ENCODE measurements around the gene GABRP. TPM values are rescaled to one million over a fixed set of nuclear protein-coding genes. Genes with fewer than 3 reads are reported as not detected.
"Not testable (repeated sequence)": the region's sequence is repeated elsewhere in the genome, so short reads cannot be mapped to it uniquely, and the experiment has no call there.

GABRP gene
- total RNA-seq, 1 donor from 2014 or later = not detected

DNA sequence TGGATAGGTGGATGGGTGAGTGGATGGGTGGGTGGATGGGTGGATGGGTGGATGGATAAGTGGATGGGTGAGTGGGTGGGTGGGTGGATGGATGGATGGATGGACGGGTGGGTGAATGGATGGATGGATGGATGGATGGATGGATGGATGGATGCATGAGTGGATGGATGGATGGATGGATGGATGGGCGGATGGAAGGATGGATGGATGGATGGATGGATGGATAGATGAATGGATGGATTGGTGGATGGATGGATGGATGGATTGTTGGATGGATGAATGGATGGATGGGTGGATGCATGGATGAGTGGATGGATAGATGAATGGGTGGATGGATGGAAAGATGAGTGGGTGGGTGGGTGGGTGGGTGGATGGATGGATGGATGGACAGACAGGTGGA lies 29.0 kb upstream of the GABRP start:
- intact Hi-C loops (cut with micrococcal nuclease) = not testable (repeated sequence)

DNA sequence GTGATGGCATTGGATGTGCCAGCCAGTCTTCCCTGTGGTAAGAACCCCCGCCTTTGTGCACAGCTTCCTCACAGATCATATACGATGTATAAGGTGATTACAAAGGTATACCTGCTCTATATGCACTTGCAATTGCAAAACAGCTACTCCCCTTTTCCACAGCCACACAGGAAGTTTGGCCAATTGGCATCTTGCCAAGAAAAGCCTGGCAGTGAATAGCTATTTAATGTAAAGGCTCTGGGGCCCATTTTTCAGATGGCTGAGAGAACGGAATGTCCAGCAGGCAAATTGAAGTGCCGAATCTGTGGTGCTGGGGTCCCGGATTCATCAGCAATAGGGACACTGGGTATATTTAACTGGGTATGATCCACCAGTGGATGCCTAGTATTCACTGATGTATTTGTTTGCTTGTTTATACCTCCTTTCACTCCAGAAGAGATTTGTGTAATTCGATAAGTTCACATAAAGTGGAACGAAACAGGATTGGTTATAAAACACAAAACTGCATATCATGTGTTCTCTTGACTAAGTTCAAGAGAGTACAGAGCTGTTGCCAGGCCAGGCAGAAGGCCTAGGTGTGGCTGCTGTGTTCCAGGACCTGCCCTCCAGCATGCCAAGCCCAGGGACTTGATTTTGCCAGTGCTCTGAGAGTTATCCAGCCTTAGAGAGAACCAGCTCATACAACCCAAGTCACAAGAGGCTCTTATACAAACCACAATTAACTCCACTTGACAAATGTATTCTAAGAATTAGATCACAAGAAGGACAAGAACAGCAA lies 27.7 kb upstream of the GABRP start:
- intact Hi-C loops (cut with micrococcal nuclease) = no loop called here

DNA sequence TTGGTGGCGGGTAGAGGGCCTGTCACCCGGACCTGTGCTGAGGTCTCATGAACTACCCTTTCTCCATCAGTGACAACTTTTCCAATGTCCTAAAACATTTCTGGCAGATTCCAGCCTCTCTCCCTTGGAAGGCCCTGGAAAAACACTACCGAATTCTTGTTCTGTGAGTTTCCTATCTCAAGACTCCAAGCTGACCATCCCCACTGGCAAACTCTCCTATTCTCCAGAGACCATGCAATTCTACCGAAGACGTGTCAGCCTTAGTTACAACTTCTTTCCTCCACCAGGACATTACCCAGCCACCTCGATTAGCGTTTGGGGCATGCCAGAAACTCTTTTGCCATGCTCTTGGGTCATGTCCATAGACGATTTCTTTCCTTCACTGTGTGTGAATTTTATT lies 26.8 kb upstream of the GABRP start:
- intact Hi-C loops (cut with micrococcal nuclease) = no loop called here

DNA sequence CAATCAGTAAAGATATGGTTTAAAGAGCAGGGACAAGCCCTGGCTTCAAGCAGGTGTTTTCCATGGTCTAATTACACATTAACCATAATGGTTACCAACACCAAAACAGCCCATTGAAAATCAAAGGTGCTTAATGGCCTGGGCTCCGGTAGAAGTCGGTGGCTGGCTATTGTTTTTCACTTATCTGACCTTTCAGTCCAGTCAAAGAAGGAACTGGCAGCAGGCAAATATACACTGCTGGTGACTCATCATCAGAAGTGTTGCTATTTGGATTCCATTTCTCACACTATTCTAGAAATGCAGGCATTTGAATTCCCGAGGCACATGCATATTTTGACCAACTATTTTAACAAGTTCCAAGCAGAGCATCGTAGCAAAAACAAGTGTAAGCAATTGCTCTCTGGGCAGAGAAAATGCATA lies 26.3 kb upstream of the GABRP start:
- intact Hi-C loops (cut with micrococcal nuclease) = no loop called here

DNA sequence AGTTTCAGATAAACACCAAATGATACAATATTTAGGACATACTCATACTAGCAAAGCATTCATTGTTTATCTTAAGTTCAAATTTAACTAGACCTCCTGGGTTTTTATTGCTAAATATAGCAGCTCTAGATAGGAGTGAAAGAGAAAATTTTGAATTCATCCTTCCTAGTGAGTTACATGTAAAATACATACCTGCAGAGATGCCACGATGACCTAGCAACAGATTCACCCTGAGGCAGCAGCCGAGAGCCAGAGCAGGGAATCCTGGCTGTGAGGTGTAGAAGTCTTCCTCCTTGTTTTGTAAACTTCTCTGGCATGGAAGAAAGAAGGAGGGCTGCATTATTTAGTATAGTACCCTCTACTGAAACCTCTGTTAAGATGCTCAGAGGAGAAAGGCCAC lies 25.9 kb upstream of the GABRP start:
- intact Hi-C loops (cut with micrococcal nuclease) = no loop called here

DNA sequence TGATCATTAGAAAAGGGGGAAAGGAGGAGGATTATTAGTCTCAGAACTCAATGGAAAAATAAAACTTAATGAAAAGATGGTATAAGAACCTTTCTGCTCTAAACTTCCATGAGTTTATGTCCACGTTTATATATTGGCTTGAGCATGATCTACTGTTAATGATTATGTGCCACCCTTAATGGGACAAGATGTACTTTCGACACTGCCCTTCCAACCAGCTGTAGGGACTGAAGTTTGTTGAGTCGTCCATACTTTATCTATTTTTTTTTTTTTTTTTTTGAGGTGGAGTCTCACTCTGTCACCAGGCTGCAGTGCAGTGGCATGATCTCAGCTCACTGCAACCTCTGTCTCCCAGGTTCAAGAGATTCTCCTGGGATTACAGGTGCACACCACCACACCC lies 25.0 kb upstream of the GABRP start:
- intact Hi-C loops (cut with micrococcal nuclease) = no loop called here

DNA sequence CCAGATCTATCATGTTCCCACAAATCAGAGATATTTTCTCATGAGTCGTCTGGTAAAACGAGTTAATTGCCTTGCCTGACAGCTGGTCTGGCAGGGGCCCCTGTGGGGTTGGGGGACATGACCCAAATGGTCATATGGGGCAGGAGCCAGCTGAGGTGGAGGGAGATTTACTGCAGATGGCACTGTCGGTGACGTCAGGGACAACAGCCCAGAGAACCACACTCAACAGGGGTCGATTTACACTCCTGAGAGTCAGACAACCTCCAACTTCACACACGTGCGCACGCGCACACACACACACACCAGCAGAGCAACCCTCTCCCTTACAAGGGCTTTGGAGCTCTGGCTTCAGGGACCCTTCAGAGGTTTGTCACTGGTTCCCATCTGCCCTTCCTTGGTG lies 23.4 kb upstream of the GABRP start:
- intact Hi-C loops (cut with micrococcal nuclease) = no loop called here

DNA sequence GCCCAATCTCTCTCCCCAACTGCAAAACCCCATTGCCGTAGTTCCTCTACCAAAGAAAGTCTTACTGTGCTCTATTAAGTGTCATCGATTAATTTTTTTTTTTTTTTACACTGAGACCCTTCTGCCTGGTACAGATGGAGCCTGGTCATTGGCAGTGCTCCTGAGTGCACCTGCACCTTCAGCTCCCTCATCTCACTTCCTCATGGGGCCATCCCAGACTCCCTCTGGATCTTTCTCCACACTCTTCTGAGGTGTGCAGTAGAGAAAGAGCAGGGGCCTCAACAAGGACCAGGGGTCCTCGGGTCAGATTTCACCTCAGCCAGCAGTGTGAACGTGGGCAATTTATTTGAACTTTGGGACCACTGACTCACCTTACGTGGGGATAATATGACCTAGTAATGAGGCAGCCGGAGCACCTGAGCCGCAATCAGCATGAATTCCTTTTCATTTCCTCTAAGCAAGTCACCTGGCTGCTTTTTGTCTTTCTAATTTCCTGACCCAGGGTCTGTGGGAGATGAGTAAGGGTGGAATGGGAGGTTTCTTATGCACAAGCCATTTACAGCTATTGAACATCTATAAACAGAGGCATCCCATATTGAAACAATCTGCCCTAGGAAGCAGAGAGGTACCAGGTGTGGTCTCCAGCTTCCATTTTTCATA lies 22.3 kb upstream of the GABRP start:
- intact Hi-C loops (cut with micrococcal nuclease) = no loop called here

DNA sequence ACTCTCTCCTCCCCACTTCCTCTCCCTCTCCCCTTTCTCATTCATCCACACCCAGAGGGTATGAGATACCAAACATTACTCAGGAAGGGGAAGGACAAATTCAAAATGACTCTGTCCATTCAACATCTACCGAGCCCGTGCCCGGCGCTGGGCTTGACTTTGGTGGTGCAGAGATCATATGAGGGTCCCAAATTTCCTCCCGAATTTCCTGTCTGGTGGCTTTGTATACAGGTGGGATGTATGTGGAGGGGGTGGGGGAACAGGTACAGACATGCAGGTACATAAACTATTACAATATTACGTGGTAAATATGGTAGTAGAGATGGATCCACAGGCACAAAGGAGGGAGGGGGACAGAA lies 21.8 kb upstream of the GABRP start:
- intact Hi-C loops (cut with micrococcal nuclease) = no loop called here

DNA sequence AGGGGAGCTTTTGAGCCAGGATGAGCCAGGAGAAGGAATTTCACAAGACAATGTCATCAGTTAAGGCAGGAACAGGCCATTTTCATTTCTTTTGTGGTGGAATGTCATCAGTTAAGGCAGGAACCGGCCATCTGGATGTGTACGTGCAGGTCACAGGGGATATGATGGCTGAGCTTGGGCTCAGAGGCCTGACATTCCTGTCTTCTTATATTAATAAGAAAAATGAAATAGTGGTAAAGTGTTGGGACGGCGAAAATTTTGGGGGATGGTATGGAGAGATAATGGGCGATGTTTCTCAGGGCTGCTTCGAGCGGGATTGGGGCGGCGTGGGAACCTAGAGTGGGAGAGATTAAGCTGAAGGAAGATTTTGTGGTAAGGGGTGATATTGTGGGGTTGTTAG lies 21.2 kb upstream of the GABRP start:
- intact Hi-C loops (cut with micrococcal nuclease) = not testable (repeated sequence)

DNA sequence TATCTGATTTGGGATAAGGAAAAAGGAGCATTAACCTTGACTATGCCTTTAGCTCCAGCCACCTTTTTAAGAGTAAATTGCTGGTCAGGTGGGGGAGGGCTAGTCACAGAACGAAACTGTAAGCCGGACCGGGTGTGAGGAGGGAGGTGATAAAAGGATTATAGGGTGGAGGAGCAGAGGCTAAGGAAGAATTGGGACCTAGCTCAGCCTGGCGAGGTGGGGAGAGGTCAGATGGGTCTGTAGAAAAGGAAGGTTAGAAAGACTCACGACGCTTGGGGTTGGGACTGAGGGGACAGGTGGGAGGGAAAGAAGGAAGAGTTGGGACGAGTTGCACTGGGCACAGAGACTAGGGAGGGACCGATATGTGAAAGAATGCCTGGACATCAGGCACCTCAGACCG lies 17.7 kb upstream of the GABRP start:
- intact Hi-C loops (cut with micrococcal nuclease) = not testable (repeated sequence)

DNA sequence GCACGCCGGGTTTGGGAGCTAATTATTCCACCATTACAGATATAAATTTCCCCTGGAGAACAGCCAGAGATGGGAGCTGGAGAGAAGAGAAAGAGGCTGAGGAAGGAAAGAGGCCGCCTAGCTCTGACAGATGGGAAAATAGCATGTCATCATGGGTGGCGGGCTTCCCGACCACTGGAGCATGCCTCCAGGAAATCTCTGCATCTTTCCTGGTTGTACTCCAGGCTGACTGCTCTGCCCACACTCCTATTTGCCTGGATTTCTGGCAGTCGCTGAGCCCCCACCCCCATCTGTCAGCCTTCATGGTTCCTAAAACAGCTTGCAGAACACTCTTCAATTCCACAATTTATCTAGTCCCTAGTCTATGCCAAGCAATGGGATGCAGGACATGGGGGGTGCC lies 14.3 kb upstream of the GABRP start:
- intact Hi-C loops (cut with micrococcal nuclease) = no loop called here

DNA sequence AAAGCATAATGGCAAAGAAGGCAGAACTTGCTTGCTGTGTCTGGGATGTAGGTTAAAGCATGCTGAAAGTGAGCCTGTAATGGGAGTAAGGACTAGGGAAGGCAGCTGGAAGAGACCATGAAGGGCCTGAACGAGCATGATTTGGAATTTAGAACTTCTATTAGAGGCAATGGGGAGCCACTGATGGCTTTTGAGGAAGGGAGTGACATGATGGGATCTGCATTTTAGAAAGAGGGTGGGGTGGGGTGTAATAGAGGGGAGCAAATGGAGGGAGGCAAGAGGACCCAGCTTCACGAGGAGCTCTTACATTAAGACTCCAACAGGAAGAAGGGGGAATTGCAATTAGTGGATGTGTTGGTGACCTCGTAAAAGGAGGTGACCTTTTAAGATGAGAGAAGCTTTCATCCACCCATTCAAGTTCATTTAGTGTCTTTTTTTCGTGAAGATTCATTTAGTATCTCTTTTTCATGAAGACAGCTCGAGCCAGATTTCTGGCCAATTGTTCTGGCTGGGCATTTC lies 13.6 kb upstream of the GABRP start:
- intact Hi-C loops (cut with micrococcal nuclease) = no loop called here

DNA sequence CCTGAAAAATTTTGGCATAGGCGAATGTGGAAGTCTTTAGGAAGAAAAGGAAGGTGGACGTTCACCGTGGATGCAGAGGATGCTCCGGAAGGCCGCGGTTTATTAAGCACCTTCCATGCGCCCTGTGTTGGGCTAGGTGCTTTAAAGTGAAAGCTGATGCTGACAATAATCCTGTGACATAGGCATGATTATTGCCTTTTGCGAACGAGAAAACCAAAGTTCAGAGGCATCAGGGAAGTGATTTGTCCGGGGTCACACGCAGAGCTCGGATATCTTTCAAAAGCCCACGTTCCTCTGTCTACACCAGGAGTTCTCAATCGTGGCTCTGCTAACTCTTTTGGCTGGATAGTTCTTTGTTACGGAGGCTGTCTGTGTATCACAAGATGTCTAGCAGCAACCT lies 12.0 kb upstream of the GABRP start:
- intact Hi-C loops (cut with micrococcal nuclease) = no loop called here

DNA sequence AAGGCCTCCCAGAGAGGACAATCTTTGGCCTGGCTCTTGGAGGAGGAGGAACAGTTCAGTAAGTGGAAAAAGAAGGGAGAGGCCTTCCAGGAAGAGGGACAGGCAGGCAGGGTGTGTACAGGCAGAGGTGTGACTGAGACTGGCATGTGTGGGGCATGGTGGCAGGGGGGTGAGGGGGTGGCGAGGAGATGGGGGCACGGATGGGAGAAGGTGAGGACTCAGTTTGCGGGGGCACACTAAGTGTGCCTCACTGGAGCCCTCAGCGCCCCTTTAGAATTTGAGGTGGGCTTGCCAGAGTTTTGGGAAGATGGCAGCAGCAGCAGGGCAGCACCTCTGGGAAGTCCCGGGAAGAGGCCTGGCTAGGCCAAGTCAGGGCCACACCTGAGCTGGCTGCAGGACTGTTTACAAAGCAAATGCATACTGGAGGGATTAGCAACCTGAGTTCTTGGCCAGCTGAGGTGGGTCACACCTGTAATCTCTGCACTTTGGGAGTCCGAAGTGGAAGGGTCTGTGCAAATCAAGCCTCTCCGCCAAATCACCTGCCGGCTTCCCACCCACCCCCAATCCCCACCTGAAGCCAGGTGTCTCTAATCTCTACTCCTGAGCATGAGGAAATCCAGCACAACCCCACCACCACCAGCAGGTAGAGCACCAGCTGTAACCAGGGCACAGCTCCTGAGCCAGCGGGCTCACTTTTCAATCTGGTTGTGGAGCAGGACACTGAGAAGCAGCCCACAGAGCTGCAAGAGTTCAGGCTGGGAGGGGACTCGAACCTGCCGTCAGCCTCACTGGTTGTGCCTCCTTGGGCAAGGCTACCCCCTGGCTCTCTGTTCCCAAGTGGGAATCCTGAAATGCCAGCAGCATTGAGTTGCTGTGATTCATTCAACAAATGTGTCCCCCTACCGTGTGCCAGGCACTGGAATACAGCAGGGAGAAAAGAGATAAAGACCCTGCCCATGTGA lies 10.2 kb upstream of the GABRP start:
- intact Hi-C loops (cut with micrococcal nuclease) = no loop called here

DNA sequence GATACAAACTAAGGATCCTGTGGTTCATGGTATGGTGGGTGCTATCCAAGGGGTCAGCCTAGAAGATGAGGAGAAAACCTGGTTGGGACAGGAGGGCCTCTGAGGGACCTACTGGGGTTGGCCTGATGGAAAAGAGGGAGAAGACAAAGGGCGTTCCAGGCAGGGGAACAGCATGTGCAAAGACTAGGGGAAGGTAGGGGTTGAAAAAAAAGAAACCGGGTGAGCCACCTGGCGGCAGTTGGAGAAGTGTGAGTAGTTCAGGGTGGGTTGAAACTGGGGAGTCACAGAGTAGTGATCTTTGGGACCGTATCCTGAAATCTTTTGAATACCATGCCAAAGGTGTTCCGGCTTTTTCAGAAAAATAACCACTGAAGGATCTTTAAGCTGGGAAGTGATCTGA lies 8.7 kb upstream of the GABRP start:
- intact Hi-C loops (cut with micrococcal nuclease) = no loop called here

DNA sequence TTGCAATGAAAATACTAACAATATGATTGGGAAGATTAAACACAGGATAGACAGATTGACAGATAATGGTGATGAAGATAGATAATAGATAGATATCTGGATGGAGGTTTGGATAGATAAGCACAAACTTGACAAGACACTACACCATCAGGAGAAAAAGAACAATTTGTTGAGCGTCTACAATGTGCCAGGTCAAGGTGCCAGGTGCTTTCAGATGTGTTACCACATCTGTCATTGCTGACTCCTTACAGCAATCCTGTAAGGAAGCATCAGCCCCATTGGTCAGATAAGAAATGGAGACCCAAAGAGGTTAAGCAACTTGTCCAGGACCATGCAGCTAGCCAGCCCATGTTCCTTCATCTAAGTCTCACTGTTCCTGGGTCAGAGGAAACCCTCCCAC lies 1.6 kb upstream of the GABRP start:
- intact Hi-C loops (cut with micrococcal nuclease) = no loop called here

DNA sequence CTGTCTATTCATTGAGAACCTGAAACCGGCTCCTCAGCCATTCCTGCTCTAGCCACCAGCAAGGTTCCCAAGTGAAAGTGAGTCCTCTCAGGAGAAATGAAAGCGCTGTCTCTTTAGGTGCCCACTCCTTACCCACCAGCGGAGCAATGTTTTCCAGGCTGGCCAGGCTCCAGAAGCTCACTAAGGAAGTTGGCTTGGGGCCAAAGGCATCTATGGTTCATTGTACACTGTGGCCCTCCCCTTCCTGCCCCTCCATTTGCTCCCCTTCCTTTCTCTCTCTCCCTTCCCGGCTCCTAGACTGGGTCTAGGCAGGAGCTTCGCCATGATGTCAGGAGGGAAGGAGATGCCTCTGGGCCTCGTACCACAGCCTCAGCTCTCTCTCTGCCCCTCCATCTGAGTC lies 1.1 kb upstream of the GABRP start:
- intact Hi-C loops (cut with micrococcal nuclease) = no loop called here

DNA sequence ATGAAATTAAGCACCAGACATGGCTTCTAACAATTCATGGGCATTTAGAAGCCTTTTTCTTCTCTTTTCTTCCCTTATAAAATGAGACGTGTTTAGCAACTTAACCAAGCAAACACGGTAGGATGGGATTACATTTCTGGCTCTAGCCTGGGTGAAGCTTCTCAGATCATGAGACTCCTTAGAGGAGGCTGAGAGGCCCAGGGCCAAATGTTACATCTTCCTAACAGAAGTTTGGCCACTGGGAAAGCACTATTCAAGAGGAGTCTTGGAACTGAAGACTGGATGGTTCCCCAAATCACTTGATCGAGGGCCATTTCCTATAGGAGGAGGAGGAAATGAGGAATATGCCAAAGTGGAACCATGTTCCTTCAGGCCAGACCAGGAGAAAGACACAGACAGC lies 1.9 kb downstream of the GABRP start:
- intact Hi-C loops (cut with micrococcal nuclease) = no loop called here

DNA sequence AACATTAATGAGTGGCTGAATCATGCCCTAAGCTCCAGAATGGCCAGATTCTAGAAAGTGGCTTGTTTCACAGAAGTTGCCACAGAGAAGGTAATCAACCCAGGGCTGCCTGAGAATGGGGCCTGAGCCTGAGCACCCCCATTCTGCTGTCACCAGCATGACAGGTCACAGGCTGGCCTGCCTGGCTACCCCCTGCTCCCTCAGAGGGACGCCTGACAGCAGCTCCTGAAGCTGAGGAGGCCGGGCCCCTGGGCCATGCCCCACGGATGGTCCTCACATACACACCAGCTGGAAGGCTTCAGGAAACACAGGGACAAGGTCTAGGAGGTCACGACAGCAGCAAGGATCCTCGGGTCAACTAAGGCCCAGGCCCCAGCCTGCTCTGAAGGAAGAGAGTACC lies 3.7 kb downstream of the GABRP start:
- intact Hi-C loops (cut with micrococcal nuclease) = no loop called here

DNA sequence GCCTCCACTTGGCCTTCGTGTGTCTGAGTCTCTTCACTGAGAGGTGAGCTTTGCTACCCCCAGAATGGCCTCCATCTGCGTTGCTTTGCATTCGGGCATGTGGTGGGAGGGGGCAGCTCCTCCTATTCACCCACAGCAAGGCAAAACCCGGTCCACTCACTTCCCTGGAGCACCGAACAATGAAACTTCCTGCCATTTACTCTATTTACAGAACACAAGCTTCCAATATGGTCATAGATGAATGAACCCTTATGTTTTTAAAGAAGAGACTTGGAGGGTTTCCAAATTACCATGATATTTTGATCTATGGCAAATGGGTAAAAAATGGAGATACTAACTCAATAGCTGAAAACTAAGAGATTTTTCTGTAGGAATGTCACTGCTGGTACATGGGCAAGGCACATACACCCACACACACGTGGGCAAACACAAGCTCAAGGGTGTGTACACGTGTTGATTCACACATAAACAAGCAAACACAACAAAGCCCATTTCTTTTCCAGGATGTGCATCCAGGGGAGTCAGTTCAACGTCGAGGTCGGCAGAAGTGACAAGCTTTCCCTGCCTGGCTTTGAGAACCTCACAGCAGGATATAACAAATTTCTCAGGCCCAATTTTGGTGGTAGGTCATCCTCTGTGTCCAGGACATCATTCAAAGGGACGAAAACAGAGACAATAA lies 5.2 kb downstream of the GABRP start:
- intact Hi-C loops (cut with micrococcal nuclease) = no loop called here
